Kidney epithelial cell (primary cell): ENCODE data around the gene S100A5. TPM values are rescaled to one million over a fixed set of nuclear protein-coding genes. Genes with fewer than 3 reads are reported as not detected.
"Not testable (repeated sequence)": the region's sequence is repeated elsewhere in the genome, so short reads cannot be mapped to it uniquely, and the experiment has no call there.

Experiments used
- DNase-seq: peaks from one replicate; pipeline ENCODE4 v3.0.0-alpha.2; 2010; ENCODE audit warnings: low read depth
- H3K27me3 ChIP-seq: 2 replicates; pipeline ENCODE4 v1.6.0; 2011; ENCODE audit warnings: low read length; ENCODE audit not compliant: control insufficient read depth, insufficient read depth
- H3K36me3 ChIP-seq: 2 replicates; pipeline ENCODE4 v1.5.1; 2011; ENCODE audit warnings: low read length; ENCODE audit not compliant: control insufficient read depth, insufficient read depth
- H3K4me3 ChIP-seq: 2 replicates; pipeline ENCODE4 v1.5.1; 2011; ENCODE audit warnings: low read depth, mild to moderate bottlenecking, control low read depth, low read length
- total RNA-seq: library from RNA; depleted of rRNA; stranded (reverse); fragments of >200 nt; gene quantifications from 2 replicates; pipeline ENCODE4 v1.2.3, GENCODE V29; 2015
- TF ChIP-seq, protein P1 (sequence below): IDR thresholded peaks from 2 replicates; pipeline ENCODE4 v1.5.1; 2011; ENCODE audit warnings: mild to moderate bottlenecking, moderate library complexity, low read length, control low read depth, inconsistent platforms; ENCODE audit not compliant: insufficient read depth, poor library complexity, severe bottlenecking

Gene S100A5
- total RNA-seq, 1 donor from 2014 or later = not detected

DNA sequence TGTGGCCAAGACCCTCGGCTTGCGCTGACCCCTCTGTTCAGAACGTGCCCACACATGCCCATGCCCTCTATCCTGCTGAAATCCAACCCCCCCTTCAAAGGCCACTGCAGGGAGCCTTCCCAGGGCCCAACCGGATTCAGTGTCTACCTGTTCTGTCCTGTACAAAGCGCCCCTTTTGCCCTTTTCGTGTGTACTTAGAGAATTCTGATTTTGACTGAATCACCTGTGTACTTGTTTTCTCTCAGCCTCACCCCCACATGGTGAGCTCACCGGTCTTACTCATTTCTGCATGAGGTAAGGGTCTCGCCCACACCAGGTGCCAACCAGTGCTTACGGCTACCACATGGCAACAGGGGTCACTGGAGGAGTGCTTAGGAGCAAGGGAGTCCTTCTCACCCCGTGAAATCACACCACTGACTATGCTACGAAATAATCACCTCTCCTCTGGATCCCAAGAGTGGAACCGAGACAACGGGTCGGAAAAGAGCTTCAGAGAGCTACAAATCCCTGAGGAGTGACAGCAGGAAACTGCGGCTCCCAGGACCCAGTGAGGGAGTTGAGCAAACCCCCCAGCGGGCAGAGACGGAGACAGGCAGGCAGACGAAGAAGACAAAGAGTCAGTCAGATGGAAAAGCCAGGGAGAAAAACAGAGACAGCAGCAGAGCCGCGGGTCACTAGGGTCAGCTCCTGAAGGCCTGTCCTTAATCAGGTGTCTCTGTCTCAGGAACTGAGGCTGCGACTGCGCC, 27.1 kb upstream of the S100A5 start:
- H3K4me3 ChIP-seq = no peak overlapping the region
- TF ChIP-seq, protein P1, sequence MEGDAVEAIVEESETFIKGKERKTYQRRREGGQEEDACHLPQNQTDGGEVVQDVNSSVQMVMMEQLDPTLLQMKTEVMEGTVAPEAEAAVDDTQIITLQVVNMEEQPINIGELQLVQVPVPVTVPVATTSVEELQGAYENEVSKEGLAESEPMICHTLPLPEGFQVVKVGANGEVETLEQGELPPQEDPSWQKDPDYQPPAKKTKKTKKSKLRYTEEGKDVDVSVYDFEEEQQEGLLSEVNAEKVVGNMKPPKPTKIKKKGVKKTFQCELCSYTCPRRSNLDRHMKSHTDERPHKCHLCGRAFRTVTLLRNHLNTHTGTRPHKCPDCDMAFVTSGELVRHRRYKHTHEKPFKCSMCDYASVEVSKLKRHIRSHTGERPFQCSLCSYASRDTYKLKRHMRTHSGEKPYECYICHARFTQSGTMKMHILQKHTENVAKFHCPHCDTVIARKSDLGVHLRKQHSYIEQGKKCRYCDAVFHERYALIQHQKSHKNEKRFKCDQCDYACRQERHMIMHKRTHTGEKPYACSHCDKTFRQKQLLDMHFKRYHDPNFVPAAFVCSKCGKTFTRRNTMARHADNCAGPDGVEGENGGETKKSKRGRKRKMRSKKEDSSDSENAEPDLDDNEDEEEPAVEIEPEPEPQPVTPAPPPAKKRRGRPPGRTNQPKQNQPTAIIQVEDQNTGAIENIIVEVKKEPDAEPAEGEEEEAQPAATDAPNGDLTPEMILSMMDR = no peak
- peak; percentile 94 for DNase-seq

DNA sequence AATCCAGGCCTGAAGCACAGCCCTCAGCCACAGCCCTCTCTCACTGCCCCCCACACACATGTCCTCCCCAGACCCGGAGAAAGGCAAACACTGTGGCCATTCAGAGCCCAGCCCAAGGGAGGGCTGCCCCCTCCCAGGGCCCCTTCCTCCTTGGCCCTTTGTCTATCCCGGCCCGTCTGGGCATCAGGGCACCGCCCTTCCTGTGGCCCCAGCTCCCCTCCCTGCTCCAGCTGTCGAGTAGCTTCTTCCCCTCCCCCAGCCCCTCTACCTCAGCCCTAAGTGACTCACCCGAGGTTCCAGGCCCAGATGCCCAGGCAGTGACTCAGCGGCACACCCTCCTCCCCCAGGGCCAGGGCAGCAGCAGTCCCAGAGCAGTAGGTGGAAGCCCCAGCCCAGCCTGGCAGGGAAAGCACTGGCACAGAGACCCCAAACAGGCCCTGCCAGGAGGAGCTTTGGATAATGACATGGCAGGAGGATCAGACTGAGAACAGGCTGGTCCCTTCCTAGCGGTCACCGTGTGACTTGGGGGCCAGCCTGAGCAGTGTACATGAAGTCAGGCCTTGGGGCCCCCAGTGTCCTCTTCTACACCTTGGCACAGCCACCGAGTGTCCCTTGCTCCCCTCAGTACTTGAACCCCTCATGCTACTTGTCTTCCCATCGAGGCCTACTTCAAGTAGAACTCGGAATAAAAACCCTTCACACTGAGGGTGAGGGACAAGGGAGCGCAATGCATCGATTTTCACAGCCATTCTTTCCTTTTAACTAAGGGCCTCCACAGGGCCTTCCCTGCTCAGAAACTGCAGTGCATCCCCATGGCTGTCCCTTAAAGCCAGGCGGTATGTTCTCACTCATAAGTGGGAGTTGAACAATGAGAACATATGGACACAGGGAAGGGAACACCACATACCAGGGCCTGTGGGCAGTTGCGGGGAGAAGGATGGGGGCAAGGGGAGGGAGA, 26.0 kb upstream of the S100A5 start:
- DNase-seq = peak; percentile 97
- H3K36me3 ChIP-seq = no peaks in the 10 kb centered on the region
- H3K4me3 ChIP-seq = no peak overlapping the region
- TF ChIP-seq, protein P1 = no peak
- no peaks in the 10 kb centered on the region for H3K27me3 ChIP-seq

More for the DNA sequence above, 27.1 kb upstream of the S100A5 start:
- Histone ChIP-seq H3K36me3 (no peaks in the 10 kb centered on the region), H3K27me3 (no peaks in the 10 kb centered on the region)

DNA sequence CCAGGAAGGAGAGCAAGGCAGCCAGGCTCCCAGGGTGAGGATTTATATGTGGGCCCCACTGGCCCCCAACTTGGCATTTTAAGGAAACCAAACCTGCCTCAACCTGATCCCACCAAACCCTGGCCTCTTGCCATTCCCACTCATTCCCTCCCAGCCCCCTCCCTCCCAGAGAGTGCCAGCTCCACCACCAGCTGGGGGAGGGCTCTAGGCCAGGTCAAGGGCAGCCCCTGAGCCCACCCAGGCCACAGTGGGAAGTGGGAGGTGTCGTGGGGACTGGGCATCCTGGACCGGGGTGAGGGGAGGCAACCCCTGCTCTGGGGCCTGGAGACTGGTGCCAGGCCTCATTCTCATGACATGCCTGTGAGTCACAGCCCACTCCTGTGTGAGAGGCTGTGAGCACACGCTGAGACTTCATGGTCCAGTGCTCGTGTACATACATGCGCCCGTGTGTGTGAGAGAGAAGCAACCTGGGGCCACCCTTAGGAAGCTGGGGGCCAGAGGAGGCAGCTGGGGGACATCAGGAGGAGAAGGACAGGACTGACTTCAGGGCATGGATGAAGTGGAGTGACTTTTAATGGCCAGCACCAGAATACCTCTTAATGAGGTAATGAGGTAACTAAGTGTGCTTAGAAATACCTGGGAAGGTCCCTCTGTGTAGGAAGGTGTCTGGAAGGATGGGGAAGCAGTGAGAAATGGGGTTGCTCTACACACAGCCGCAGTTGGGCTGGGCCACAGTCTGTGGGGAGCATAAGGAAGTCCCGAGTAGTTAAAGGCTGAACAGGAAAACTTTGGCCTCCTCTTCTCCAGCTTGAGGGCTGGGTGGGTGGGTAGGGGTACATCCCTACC, 25.0 kb upstream of the S100A5 start, which contains the start of gene S100A2:
S100A2 (minus strand) TSS at position 316 of the 846 bp plus-strand sequence. CDS start 1,967 bp downstream, outside the sequence.
- Histone ChIP-seq H3K36me3 (no peaks in the 10 kb centered on the region), H3K4me3 (no peak within 1 kb of the TSS), H3K27me3 (no peaks in the 10 kb centered on the region)
- peak; percentile 94 for DNase-seq
- TF ChIP-seq, protein P1 = no peak

DNA sequence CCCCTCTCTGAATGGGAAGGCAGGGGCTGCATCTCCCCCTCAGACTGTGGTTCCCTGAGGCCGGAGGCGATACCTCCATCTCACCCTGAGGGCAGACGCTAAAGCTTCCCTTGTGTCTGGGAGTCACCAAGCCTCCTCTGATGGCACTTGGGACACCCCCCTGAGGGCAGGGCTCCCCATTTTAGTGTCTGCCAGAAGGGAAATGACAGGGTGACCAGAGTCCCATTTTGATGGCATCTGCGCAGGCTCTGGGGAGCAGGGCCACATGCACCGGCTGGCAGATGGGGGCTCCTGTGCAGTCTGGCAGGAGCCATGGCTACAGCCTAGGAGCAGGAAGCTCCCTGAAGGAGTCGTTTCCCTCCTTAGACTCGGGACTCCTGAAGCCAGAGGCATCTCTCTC, 23.3 kb upstream of the S100A5 start:
- Histone ChIP-seq H3K4me3 (no peak overlapping the region), H3K27me3 (no peaks in the 10 kb centered on the region), H3K36me3 (no peaks in the 10 kb centered on the region)
- no peak for DNase-seq
- TF ChIP-seq, protein P1 = no peak

DNA sequence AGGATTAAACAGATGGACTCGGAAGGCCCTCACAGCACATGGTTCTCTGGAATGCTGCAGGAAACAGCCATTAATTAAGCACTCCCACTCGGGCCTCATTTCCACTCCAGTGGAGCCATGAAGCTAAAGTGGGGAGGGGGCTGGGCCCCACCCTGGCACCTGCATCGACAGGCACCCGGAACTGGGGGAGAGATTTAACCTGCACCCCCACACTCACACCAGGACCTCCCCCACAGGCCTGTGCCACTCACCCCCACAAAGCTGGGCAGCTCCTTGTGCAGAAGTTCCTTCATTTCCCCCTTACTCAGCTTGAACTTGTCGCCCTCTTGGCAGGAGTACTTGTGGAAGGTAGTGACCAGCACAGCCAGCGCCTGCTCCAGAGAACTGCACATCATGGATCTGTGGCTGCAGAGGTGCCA, 22.8 kb upstream of the S100A5 start:
- H3K36me3 ChIP-seq = no peaks in the 10 kb centered on the region
- no peaks in the 10 kb centered on the region for H3K27me3 ChIP-seq
- DNase-seq = no peak
- TF ChIP-seq, protein P1 = no peak
- H3K4me3 ChIP-seq = no peak overlapping the region

DNA sequence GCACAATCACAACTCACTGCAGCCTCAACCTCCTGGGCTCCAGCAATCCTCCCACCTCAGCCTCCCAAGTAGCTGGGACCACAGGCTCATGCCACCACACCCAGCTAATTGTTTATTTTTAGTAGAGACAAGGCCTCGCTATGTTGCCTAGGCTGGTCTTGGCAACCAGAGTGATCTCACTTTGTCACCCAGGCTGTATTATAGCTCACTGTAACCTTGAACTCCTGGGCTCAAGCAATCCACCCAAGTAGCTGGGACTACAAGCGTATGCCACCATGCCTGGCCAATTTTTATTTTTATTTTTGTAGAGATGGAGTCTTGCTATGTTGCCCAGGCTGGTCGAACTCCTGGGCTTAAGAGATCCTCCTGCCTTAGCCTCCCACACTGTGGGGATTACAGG, 21.3 kb upstream of the S100A5 start:
- not testable (repeated sequence) for H3K27me3 ChIP-seq, DNase-seq, H3K36me3 ChIP-seq, H3K4me3 ChIP-seq
